ENCODE data around the gene PSMD1.

DNA sequence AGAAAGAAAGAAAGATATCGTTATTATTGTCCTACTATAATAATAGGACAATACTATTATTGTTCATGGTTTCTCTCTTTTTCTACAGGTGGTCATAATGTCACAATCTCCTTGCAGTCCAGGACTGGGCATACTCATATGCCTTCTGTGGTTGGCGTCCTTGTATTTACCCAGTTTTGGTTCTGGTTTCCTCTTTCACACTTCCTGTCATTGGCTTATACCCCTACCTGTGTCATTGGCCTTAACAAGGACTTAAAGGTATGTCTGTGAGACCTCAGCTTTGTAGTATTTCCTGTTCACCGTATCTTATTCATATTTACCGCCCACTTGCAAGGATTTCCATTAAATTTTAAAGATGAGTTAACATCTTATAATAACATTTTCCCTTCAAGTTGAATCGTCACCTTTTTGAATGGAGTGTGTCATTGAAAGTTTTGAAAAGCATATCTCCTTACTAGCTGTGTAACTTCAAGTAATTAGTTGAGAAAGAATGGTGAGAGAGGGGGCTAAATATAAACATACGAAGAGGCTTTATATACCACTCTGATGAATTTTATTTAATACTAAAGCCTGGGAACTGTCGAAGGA, 104.7 kb downstream of the PSMD1 start:
- TF ChIP-seq, protein P1, sequence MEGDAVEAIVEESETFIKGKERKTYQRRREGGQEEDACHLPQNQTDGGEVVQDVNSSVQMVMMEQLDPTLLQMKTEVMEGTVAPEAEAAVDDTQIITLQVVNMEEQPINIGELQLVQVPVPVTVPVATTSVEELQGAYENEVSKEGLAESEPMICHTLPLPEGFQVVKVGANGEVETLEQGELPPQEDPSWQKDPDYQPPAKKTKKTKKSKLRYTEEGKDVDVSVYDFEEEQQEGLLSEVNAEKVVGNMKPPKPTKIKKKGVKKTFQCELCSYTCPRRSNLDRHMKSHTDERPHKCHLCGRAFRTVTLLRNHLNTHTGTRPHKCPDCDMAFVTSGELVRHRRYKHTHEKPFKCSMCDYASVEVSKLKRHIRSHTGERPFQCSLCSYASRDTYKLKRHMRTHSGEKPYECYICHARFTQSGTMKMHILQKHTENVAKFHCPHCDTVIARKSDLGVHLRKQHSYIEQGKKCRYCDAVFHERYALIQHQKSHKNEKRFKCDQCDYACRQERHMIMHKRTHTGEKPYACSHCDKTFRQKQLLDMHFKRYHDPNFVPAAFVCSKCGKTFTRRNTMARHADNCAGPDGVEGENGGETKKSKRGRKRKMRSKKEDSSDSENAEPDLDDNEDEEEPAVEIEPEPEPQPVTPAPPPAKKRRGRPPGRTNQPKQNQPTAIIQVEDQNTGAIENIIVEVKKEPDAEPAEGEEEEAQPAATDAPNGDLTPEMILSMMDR (conservative IDR thresholded peaks at IDR 0.05) = no peak
- TF ChIP-seq ZFX (IDR thresholded peaks at IDR 0.05) = no peak

All from C4-2B (cell line).